ENCODE data around the gene ST3GAL3. TPM values are rescaled to one million over a fixed set of nuclear protein-coding genes. Genes with fewer than 3 reads are reported as not detected.

The ST3GAL3 gene
- total RNA-seq, 1 experiment from 2014 or later, result 8.3 TPM

DNA sequence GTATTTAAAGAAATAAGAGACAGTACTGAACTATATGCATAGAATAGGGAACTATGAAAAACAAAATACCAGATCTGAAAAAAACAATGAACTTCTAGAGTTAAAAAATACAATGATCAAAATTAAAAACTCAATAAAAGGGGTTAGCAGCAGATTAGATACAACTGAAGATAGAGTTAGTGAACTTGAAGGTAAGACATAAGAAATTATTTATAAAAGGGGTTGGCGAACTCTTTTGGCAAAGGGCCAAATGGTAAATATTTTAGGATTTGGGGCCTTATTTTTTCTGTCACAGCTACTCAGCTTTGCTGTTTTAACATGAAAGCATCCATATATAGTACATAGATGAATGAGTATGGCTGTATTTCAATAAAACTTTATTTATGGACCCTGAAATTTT lies 111.4 kb downstream of the ST3GAL3 start:
- no peak overlapping the region for H3K18ac ChIP-seq (ENCODE audit: insufficient read length, low read depth, low read length)
- peaks cover 12 to 18% of the 10 kb centered on the region in 2 experiments; a peak in 3 of 5 replicates for H3K9me3 Mint-ChIP-seq

More for the DNA sequence above, 111.4 kb downstream of the ST3GAL3 start:
- H2BK12ac ChIP-seq (ENCODE audit: insufficient read length, low read depth, low read length), result no peak overlapping the region
- no peak for DNase-seq
- H3K23ac ChIP-seq (ENCODE audit: insufficient read length, low read depth, low read length), result no peak overlapping the region
- WGBS (ENCODE audit: extremely low coverage, insufficient read length, low lambda C conversion rate), result no CpG with 5 or more reads among the region's 1 CpG
- H3K4me3 Mint-ChIP-seq, result no peak overlapping the region
- no peak overlapping the region for H3T11ph ChIP-seq (ENCODE audit: low read length)
- H3K9ac ChIP-seq (ENCODE audit: extremely low read depth, insufficient read length, low read length), result no peak overlapping the region
- H2AK5ac ChIP-seq (ENCODE audit: insufficient read length, low read length), result no peak overlapping the region
- H4K5ac ChIP-seq (ENCODE audit: insufficient read length, low read depth, low read length), result no peak overlapping the region
- no peak overlapping the region for H3K56ac ChIP-seq (ENCODE audit: insufficient read length, low read depth, low read length)
- H4K8ac ChIP-seq (replicated peaks; ENCODE audit: insufficient read length, low read depth, low read length), result no peak overlapping the region
- no peaks in the 10 kb centered on the region for H3K79me2 ChIP-seq (ENCODE audit: insufficient read depth, low read length)
- H2BK15ac ChIP-seq (ENCODE audit: low read depth, low read length), result no peak overlapping the region
- no peak overlapping the region for H2BK5ac ChIP-seq (ENCODE audit: insufficient read length, low read length)
- no peaks in the 10 kb centered on the region for H3K23me2 ChIP-seq (ENCODE audit: insufficient read length, low read depth, low read length, poor library complexity, severe bottlenecking)
- H2AFZ ChIP-seq (ENCODE audit: low read length), result no peak overlapping the region
- TF ChIP-seq, protein P1, sequence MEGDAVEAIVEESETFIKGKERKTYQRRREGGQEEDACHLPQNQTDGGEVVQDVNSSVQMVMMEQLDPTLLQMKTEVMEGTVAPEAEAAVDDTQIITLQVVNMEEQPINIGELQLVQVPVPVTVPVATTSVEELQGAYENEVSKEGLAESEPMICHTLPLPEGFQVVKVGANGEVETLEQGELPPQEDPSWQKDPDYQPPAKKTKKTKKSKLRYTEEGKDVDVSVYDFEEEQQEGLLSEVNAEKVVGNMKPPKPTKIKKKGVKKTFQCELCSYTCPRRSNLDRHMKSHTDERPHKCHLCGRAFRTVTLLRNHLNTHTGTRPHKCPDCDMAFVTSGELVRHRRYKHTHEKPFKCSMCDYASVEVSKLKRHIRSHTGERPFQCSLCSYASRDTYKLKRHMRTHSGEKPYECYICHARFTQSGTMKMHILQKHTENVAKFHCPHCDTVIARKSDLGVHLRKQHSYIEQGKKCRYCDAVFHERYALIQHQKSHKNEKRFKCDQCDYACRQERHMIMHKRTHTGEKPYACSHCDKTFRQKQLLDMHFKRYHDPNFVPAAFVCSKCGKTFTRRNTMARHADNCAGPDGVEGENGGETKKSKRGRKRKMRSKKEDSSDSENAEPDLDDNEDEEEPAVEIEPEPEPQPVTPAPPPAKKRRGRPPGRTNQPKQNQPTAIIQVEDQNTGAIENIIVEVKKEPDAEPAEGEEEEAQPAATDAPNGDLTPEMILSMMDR (conservative IDR thresholded peaks at IDR 0.05), result no peak
- H3K36me3 Mint-ChIP-seq (ENCODE audit: insufficient read depth in 1 of 3, low read depth in 3 of 3), result peaks cover 24 to 31% (median 30%) of the 10 kb centered on the region in 3 experiments; a peak in 6 of 7 replicates
- H3K4ac ChIP-seq (ENCODE audit: low read depth, low read length), result no peak overlapping the region
- peaks cover 3% of the 10 kb centered on the region; the same call in 1 of the 2 replicates for H3K4me1 ChIP-seq (ENCODE audit: insufficient read depth, low read length)
- no peak overlapping the region for H3K4me2 ChIP-seq (ENCODE audit: insufficient read depth, insufficient read length, low read length)
- H4K91ac ChIP-seq (ENCODE audit: insufficient read length, low read depth, low read length), result no peak overlapping the region
- H3K27ac ChIP-seq (ENCODE audit: insufficient read length, low read depth, low read length), result no peak overlapping the region
- no peak overlapping the region for H3K27ac Mint-ChIP-seq
- H3K14ac ChIP-seq (ENCODE audit: insufficient read depth, low read length), result no peak overlapping the region
- no peaks in the 10 kb centered on the region for H3K27me3 ChIP-seq (ENCODE audit: insufficient read depth, low read length)
- H3K79me1 ChIP-seq (ENCODE audit: insufficient read depth, low read depth, low read length, poor library complexity, severe bottlenecking), result no peaks in the 10 kb centered on the region
- no peaks in the 10 kb centered on the region for H4K20me1 ChIP-seq (ENCODE audit: control insufficient read depth, insufficient read depth, insufficient read length)
- no peak overlapping the region for H2BK20ac ChIP-seq (ENCODE audit: low read depth, low read length, poor library complexity, severe bottlenecking)
- no peaks in the 10 kb centered on the region for H3K9me3 ChIP-seq (ENCODE audit: control insufficient read depth, low read depth, low read length)
- no peak overlapping the region for H2BK120ac ChIP-seq (ENCODE audit: low read depth, low read length, poor library complexity, severe bottlenecking)
- H3K27me3 Mint-ChIP-seq (ENCODE audit: low read depth), result peaks cover 1% of the 10 kb centered on the region; the same call in 1 of the 2 replicates
- H3K4me1 Mint-ChIP-seq, result peaks cover 2 to 9% of the 10 kb centered on the region in 2 experiments; a peak in 2 of 4 replicates
